CD4-positive, alpha-beta T cell treated with Interleukin-6 for 4 hours (primary cell): ENCODE measurements around the gene ZNF217.
A peak's percentile ranks its signal among the peaks of the same experiment; 100 is the strongest.
"Not testable (repeated sequence)": the region's sequence is repeated elsewhere in the genome, so short reads cannot be mapped to it uniquely, and the experiment has no call there.

Source experiments
- DNase-seq: peaks from one replicate; pipeline ENCODE4 v3.0.0-alpha.2; 2020; ENCODE audit warnings: mixed read lengths

The ZNF217 gene

GRCh38 chr20:53593466-53594007 is at the start of gene ZNF217:
Gene ZNF217, minus strand, starts transcription at chr20:53593839. Its CDS starts 11,013 bp downstream, at chr20:53582826.
- peak; percentile 78 for DNase-seq

DNA sequence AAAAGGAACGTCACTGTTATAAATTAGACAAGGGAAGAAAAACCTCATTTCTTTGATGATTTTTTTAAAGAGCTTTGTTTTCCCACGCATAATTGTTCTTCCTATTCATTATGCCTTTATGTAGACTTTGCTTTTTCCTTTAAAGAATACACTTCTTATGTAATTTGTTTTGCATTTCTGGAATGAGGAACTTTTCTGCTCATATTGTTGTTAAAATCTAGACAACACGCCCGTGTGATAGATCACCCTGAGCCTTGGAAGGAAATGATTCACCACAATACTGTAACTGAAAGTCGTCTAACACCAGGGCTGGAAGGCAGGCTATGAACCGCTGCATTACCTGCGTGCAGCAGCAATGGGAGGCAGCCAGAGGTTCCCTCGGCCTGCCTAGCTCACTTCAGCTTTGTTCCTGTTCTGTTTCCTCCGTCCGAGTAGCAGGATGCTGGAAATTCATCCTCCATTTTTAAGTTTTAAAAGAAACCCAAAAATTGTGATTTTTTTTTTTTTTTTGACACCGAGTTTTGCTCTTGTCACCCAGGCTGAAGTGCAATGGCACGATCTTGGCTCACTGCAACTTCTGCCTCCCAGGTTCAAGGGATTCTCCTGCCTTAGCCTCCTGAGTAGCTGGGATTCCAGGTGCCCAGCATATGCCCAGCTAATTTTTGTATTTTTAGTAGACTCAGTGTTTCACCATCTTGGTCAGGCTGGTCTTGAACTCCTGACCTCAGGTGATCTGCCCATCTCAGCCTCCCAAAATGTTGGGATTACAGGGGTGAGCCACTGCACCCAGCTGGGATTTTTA is 49.6 kb upstream of the ZNF217 start:
- DNase-seq: peak; percentile 80

- DNase-seq: peak; percentile 61
These were observed 48.8 kb upstream of the ZNF217 start for GRCh38 chr20:53642196-53643030.

- no peak for DNase-seq
These were observed 46.2 kb upstream of the ZNF217 start for GRCh38 chr20:53639647-53640440.

GRCh38 chr20:53639128-53639527 is 45.5 kb upstream of the ZNF217 start:
- DNase-seq: no peak

- DNase-seq: not testable (repeated sequence)
These were observed 43.7 kb upstream of the ZNF217 start for GRCh38 chr20:53637310-53637709.

- no peak for DNase-seq
These were observed 43.0 kb upstream of the ZNF217 start for GRCh38 chr20:53636540-53637097.

DNA sequence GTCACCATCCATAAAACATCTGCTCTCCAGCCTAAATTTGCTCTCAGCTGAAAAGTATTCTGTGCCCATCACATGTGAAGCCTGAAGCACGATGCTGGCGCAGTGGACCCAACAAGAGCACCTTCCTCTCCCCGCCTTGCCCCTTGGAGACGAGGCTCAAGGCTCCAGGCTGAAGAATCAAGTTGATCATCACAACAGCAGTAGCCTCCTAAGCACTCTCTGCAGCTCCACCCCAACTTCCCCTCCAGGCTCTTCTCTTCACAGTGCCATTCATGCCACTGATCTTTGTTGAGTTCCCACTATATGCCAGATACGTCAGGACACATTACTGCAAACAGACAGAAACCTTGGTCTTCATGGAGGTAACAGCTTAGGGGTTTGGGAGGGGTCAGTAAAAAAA is 41.6 kb upstream of the ZNF217 start:
- no peak for DNase-seq

DNA sequence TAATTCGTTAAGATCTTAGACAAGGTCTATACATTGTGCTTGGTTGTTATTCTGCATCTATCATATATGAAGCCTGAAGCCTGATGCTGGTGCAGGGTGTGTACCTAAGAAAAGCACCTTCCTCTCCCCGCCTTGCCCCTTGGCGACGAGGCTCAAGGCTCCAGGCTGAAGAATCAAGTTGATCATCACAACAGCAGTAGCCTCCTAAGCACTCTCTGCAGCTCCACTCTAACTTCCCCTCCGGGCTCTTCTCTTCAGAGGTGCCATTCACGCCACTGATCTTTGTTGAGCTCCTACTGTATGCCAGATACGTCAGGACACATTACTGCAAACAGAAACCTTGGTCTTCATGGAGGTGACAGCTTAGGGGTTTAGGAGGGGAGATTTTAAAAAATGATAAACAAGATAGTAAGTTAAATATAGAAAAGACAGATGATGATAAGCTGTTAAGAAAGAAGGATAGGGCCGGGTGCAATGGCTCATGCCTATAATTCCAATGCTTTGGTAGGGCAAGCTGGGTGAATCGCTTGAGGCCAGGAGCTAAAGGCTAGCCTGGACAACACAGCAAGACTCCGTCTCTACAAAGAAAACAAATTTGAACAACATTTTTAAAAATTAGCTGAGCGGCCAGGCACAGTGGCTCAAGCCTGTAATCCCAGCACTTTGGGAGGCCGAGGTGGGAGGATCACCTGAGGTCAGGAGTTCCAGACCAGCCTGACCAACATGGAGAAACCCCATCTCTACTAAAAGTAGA is 38.4 kb upstream of the ZNF217 start:
- DNase-seq: no peak

DNA sequence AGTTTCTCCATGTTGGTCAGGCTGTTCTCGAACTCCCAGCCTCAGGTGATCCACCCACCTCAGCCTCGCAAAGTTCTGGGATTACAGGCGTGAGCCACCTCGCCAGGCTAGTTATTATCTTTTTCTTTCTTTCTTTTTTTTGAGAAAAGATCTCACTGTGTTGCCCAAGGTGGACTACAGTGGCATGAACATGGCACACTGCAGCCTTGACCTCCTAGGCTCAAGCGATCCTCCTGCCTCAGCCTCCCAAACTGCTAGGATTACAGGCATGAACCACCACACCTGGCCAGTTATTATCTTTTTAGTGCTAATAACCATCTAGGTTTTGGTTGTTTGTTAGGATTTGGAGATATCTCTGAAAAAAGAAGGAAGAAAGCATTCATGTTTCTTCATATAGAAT is 35.8 kb upstream of the ZNF217 start:
- no peak for DNase-seq

DNA sequence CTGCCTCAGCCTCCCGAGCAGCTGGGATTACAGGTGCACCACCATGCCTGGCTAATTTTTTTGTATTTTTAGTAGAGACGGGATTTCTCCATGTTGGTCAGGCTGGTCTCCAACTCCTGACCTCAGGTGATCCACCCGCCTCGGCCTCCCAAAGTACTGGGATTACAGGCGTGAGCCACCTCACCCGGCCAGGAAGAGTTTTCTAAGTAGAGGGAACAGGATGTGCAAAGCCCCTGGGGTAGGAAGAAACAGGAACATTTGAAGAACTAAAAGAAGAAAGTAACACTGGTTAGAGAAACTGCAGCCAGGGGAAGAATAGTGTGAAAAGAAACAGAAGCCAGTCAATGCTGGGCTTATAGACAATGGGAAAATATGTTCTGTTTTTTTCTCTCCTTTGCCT is 35.1 kb upstream of the ZNF217 start:
- not testable (repeated sequence) for DNase-seq

- DNase-seq: no peak
These were observed 34.4 kb upstream of the ZNF217 start for GRCh38 chr20:53628076-53628475.

DNA sequence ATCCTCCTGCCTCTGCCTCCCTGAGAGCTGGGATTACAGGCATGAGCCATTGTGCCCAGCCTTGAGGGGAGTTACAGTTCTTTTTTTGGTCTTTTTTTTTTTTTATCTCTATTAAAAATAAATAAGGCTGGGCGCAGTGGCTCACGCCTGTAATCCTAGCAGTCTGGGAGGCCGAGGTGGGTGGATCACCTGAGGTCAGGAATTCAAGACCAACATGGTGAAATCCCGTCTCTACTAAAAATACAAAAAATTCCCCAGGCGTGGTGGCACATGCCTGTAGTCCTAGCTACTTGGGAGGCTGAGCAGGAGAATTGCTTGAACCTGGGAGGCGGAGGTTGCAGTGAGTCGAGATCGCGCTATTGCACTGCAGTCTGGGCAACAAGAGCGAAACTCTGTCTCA is 33.4 kb upstream of the ZNF217 start:
- DNase-seq: not testable (repeated sequence)

DNA sequence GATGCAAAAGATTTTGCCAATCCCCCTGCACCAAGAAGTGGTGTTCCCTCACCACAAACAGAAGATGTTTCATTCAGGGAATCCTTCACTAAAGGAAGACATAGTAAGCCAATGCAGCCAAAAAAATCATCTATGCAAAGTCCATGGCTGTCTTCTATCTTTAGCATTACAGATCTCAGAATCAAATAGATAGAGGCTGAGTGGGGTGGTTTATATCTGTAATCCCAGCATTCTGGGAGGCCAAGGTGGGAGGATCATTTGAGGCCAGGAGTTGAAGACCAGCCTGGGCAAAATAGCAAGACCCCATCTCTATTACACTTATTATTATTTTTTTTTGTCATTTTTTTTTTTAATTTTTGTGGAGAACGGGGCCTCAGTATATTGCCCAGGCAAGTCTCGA is 32.9 kb upstream of the ZNF217 start:
- no peak for DNase-seq

DNA sequence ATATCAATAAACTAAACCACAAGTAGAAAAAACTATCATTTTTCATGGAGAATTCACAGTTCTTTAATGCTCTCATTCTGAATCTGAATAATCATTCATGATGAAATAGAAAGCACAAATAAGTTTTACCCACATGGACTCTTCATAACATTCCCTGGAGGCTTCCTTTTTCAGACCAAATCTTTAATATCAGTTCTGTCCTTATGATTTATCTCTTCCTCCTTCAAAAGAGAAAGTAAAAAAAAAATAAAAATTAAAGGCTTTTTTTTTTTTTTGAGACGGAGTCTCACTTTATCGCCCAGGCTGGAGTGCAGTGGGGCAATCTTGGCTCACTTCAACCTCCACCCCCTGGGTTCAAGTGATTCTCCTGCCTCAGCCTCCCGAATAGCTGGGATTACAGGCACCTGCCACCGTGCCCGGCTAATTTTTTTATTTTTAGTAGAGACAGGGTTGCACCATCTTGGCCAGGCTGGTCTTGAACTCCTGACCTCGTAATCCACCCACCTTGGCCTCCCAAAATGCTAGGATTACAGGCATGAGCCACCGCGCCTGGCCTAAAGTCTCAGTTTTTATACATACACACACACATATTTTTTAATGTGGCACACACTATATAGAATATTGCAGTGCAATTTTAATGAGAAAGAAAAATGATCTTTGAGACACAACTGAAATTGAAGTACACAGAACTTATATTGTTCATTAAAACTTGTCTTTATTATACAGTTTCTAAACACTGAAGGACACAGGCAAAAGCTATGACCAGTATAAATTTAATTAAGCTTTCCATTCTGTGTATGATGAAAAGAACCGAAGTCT is 31.9 kb upstream of the ZNF217 start:
- DNase-seq: no peak

GRCh38 chr20:53624927-53625250 is 31.2 kb upstream of the ZNF217 start:
- not testable (repeated sequence) for DNase-seq

DNA sequence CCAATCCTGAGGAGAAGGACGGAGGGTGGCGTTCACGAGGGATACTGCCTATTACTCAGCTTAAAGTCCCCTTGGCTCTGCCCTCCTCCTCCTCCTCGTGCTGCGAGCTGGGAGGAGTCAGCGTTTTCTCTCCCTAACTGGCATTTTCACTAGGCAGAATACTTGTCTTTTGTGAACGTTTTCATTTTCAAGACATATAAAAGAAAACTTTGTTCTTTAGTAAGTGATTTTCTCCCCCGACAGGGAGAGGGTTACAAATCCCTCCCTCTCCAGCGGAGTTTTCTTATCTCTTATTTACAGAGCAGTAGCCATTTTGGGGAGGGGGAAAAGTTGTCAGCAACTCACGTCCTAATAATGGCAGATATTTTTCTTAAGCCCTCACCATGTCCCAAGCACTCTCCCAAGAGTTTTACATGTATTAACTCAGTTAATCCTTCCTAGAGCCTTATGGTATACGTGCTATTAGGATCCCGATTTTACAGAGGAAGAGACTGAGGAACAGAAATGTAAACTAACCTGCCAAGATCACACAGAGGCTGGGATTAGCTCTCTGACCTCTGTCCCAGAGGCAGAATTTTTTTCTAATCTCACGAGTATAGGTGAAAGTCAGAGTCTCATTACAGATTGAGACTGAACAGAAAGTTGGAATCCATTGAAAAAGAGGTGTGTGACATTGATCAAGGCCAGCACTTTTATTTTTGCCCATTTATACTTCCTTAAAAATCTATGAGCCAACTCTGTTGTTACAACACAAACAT is 30.0 kb upstream of the ZNF217 start:
- peak; percentile 55 for DNase-seq

DNA sequence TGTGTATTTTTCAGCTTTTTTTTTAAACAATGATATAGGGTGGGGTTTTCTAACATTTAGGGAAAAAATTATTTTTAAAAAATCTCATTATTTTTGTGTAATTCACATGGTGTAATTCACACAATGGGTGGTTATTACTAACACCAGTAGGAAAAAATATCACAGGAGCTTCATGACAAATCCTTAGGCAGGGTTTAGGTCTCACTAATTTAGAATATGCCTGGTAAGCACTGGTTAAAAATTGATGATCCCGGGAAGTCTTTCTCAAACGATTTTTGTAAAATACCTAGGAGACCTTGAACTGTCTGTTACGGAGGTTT is 29.5 kb upstream of the ZNF217 start:
- no peak for DNase-seq

GRCh38 chr20:53622247-53623133 is 28.9 kb upstream of the ZNF217 start:
- no peak for DNase-seq
